GM12891 (cell line): ENCODE data around the gene ARFGEF3.

Experiments used
- PAX5 ChIP-seq: IDR thresholded peaks from 2 replicates; pipeline ENCODE4 v1.6.1; 2011; ENCODE audit warnings: low read length, moderate library complexity, mild to moderate bottlenecking; ENCODE audit not compliant: insufficient read depth, severe bottlenecking
- POLR2A ChIP-seq: IDR thresholded peaks from 2 replicates; pipeline ENCODE4 v1.6.1; 2011; ENCODE audit warnings: low read depth, low read length, control low read depth
- POLR2AphosphoS5 ChIP-seq: IDR thresholded peaks from 2 replicates; pipeline ENCODE4 v1.6.1; 2011; ENCODE audit warnings: low read depth, low read length, control low read depth
- SPI1 ChIP-seq: IDR thresholded peaks from 2 replicates; pipeline ENCODE4 v1.6.1; 2011; ENCODE audit warnings: low read depth, low read length, control low read depth
- TAF1 ChIP-seq: IDR thresholded peaks from 2 replicates; pipeline ENCODE4 v1.6.1; 2011; ENCODE audit warnings: low read depth, low read length, control low read depth

- TF ChIP-seq POLR2A: no peak
- TF ChIP-seq POLR2AphosphoS5: no peak
- TF ChIP-seq TAF1: no peak
- no peak for TF ChIP-seq SPI1
- no peak for TF ChIP-seq PAX5
These were observed 68.5 kb downstream of the ARFGEF3 start for GRCh38 chr6:138230221-138230620.
